Activated CD4-positive, alpha-beta T cell treated with anti-CD3 and anti-CD28 coated beads, Interleukin-10, Interleukin-2, amounts not matched to agents 100 ng/mL and 50 ng/mL, durations not matched to agents 16 hours and 8 hours (primary cell): ENCODE measurements around the gene BICDL1.

ENCODE experiments used
- DNase-seq: peaks from one replicate; pipeline ENCODE4 v3.0.0-alpha.2; 2020

BICDL1 gene

GRCh38 chr12:120132054-120132836 is 143.2 kb downstream of the BICDL1 start:
- DNase-seq, result no peak

- no peak for DNase-seq
Observed at GRCh38 chr12:120132863-120133385, 143.9 kb downstream of the BICDL1 start.

DNA sequence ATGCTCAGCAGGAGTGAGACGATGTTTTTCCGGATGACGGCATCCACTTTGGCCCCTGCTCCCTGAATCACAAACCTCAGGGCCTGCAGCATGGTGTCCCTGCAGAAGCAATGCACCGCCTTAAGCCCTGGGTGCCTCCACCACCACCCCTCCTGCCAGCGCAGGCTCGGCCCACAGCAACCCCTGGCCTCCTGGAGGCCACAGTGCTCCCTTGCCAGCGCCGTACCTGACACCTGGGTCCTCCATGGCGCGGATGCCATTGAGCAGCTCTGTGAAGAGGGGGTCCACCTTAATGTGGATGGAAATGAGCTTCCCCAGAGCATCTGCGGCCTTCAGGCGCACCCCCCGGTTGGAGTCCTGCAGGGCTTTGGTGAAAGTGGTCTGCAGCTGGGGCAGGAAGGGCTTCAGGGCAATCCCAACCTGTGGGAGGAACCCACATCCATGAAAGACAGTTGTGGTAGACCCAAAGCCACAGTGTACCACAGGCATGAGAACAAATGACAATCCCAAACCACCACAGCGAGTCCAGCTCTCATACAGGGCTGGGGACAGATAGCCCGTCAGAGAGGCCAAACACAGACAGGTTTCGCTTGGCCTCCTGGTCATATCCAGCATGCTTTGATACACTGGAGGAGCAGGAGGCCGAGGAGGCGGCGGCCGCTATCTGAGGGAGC is 145.4 kb downstream of the BICDL1 start:
- no peak for DNase-seq

- DNase-seq, result no peak
Observed at GRCh38 chr12:120136093-120136770, 147.2 kb downstream of the BICDL1 start.

- no peak for DNase-seq
Observed at GRCh38 chr12:120137833-120138232, 148.8 kb downstream of the BICDL1 start.

GRCh38 chr12:120138366-120138765 is 149.3 kb downstream of the BICDL1 start:
- DNase-seq, result no peak

DNA sequence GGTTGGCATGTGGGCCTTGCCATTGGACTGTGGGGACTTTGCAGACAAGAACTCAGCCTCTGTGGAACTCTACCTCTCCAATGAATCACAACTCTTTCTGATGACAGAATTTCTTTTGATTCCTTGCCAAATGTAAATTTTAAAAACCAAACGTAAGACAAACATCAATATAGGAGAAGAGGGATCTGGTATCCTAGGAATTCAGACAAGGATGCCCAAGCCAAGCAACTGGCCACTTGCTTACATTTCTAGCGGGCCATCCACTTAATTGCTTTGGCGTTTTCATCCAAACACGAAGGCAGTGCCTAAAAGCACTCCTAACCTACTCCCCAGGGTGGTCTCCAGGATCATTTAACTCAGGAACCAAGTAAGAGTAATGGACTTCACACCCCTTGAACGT is 150.9 kb downstream of the BICDL1 start:
- no peak for DNase-seq

GRCh38 chr12:120140603-120141002 is 151.6 kb downstream of the BICDL1 start:
- no peak for DNase-seq

DNA sequence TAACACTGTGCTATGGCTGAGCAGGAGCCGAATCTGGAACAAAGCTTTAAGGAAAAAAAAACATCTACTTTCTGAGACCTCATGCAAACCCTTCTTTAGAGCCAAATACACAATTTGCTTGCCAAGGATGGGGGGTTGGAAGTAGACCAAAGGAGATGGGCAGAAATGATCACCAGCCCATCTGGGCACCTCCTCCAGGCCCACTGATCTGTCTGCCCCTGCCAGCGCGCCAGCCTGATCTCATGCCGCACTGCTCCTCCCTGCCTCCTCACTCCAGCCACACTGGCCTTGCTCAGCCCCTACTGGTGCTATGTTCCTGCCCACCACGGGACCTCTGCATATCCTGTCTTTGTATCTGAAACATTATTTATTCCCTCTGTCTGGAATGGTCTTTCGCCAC is 152.3 kb downstream of the BICDL1 start:
- no peak for DNase-seq

- no peak for DNase-seq
Observed at GRCh38 chr12:120142231-120142877, 153.3 kb downstream of the BICDL1 start.
